ENCODE measurements around the gene TMEM45B.
"Not testable (repeated sequence)": the region's sequence is repeated elsewhere in the genome, so short reads cannot be mapped to it uniquely, and the experiment has no call there.

GRCh38 chr11:129823799-129824198 is 8.2 kb downstream of the TMEM45B start:
- TF ChIP-seq SUZ12 (IDR thresholded peaks at IDR 0.05); ZNF384 (IDR thresholded peaks at IDR 0.05); ARNT (IDR thresholded peaks at IDR 0.05); SP1 (IDR thresholded peaks at IDR 0.05); HDGF (IDR thresholded peaks at IDR 0.05; ENCODE audit: borderline replicate concordance); FOXM1 (IDR thresholded peaks at IDR 0.05; ENCODE audit: borderline replicate concordance); FOXA1 (IDR thresholded peaks at IDR 0.05); NFRKB (IDR thresholded peaks at IDR 0.05); PKNOX1 (IDR thresholded peaks at IDR 0.05); BHLHE40 (IDR thresholded peaks at IDR 0.05; ENCODE audit: borderline replicate concordance); FOXK2 (IDR thresholded peaks at IDR 0.05); ELF4 (IDR thresholded peaks at IDR 0.05); LEF1 (IDR thresholded peaks at IDR 0.05; ENCODE audit: borderline replicate concordance); CTBP1 (IDR thresholded peaks at IDR 0.05; ENCODE audit: borderline replicate concordance): not testable (repeated sequence)
